Body of pancreas (tissue), 4 donors: ENCODE data around the gene DLG1.

Experiments used
- POLR2A ChIP-seq, 3 donors: fragments of 450-650 bp; IDR thresholded peaks; one replicate each; pipeline ENCODE4 v1.6.1; 2016; ENCODE audit warnings: antibody characterized with exemption in 3 of 3, mild to moderate bottlenecking in 2 of 3
- TF ChIP-seq, protein P1 (sequence below), 7 experiments: fragments of 450-650 bp in 4 of 7; fragments of 200-600 bp in 3 of 7; sonication (generic) in 3 of 7; IDR thresholded peaks; one replicate each; pipeline ENCODE4 v1.5.1; 2016 to 2019; ENCODE audit warnings: antibody characterized with exemption in 7 of 7

DNA sequence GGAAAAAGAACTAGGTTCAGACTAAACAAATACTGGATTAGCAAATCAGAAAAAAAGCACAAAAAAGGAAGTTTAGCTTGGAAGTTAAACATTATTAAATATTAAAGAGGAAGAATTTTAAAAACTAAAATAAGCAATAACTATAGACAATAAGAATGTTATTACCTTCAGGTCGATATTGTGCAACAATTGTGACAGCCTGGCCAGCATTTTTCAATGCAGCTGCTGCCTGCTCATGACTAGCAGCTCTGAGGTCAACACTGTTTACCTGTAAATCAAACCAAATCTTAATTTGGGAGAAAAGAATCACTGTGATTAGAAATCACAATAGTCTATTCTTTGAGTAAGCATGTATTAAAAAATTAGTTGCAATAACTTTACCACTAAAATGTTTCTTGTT, 193.7 kb downstream of the DLG1 start:
- TF ChIP-seq, protein P1, sequence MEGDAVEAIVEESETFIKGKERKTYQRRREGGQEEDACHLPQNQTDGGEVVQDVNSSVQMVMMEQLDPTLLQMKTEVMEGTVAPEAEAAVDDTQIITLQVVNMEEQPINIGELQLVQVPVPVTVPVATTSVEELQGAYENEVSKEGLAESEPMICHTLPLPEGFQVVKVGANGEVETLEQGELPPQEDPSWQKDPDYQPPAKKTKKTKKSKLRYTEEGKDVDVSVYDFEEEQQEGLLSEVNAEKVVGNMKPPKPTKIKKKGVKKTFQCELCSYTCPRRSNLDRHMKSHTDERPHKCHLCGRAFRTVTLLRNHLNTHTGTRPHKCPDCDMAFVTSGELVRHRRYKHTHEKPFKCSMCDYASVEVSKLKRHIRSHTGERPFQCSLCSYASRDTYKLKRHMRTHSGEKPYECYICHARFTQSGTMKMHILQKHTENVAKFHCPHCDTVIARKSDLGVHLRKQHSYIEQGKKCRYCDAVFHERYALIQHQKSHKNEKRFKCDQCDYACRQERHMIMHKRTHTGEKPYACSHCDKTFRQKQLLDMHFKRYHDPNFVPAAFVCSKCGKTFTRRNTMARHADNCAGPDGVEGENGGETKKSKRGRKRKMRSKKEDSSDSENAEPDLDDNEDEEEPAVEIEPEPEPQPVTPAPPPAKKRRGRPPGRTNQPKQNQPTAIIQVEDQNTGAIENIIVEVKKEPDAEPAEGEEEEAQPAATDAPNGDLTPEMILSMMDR (IDR thresholded peaks at IDR 0.05): no peak
- no peak for TF ChIP-seq POLR2A (IDR thresholded peaks at IDR 0.05)
